GM23248 (cell line): ENCODE data around the gene LIMCH1.

Experiments used
- EZH2 ChIP-seq: fragments of 200-600 bp; sonication (generic); IDR thresholded peaks from 2 replicates; pipeline ENCODE4 v1.6.1; 2018; ENCODE audit warnings: antibody characterized with exemption, mild to moderate bottlenecking; ENCODE audit not compliant: insufficient read depth, poor library complexity, severe bottlenecking
- EZH2phosphoT487 ChIP-seq: fragments of 200-600 bp; sonication (generic); IDR thresholded peaks from 2 replicates; pipeline ENCODE4 v1.6.1; 2018; ENCODE audit warnings: antibody characterized with exemption, moderate library complexity, mild to moderate bottlenecking, low read depth; ENCODE audit not compliant: insufficient read depth

DNA sequence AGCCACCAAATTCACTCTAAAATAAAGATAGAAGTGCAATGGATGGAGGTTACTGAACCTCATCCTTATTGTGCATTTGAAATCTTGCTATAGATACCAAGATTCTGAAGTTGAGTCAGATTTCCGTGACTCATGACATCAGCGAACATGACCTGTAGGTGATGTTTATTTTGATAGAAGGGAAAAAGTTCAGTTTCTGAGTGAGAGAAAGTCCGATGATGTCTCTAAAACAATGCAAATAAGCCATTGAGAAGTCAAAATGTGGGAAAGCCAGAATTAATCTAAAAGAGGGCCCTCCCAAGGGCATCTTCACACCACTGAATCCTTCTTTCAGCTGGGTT lies 190.6 kb downstream of the LIMCH1 start:
- TF ChIP-seq EZH2: no peak
- TF ChIP-seq EZH2phosphoT487: no peak
